Measurements from ENCODE around the gene ATF2.

ATF2 gene

DNA sequence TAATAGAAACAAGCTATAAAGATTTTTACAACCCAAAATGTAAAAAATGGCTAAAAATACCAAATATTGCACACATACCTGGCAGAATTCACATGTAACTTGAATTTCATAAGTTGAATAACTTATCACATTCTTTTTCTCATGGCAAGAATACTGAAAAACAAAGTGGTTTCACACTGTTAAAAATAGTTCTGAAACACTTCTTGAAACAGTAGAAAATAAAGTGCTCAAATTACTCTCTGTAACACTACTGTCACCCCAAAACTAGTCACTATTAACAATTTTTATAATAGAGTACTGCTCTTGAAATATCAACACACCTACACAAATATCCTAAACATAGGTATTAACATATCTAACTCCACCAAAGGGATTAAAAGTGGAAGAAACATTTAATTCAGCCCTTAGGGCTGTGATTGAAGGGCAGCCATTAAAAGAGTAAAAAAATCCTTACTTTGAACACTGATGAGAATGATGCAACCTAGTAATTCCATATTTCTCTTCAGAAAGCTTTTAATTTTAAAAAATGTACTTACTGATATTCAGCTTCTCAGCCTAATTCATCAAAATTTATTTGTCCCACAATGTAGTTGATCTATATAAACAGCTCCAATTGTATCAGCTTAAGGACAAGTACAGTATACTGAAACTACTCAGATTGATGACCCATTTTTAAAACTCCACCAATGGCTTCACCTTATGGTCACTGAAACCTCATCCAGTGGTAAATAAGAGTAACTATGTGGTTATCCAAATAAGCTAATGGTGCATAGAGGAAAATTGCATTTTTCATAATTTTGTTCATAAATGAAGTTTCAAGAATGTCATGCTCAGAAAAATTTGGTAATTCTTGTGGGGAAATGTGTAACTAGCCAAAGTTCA lies 31.4 kb downstream of the ATF2 start:
- DNase-seq (ENCODE audit: extremely low read depth, low read depth): no peak
- no peak overlapping the region for H3K4me3 ChIP-seq (replicated peaks; ENCODE audit: low read depth, low read length)
- TF ChIP-seq, protein P1, sequence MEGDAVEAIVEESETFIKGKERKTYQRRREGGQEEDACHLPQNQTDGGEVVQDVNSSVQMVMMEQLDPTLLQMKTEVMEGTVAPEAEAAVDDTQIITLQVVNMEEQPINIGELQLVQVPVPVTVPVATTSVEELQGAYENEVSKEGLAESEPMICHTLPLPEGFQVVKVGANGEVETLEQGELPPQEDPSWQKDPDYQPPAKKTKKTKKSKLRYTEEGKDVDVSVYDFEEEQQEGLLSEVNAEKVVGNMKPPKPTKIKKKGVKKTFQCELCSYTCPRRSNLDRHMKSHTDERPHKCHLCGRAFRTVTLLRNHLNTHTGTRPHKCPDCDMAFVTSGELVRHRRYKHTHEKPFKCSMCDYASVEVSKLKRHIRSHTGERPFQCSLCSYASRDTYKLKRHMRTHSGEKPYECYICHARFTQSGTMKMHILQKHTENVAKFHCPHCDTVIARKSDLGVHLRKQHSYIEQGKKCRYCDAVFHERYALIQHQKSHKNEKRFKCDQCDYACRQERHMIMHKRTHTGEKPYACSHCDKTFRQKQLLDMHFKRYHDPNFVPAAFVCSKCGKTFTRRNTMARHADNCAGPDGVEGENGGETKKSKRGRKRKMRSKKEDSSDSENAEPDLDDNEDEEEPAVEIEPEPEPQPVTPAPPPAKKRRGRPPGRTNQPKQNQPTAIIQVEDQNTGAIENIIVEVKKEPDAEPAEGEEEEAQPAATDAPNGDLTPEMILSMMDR (IDR thresholded peaks at IDR 0.05; ENCODE audit: low read depth, low read length, missing control alignments): no peak

DNA sequence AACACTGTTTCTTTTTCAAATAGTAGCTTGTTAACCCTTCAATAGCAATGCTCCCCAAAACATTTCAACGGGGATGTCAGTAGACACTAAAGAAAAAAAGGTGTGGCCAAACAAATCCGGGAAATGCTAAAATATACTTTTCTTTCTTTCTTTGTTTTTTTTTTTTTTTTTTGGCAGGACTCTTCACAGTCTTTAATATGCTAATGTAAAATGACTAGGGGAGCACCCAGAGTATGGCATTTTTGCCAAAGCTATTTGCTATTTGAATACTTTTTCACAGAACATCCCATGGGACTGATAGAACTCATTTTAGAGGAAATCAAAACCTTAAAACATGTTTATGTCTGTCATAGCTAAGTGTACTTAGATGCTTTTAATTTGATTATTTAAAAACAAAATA lies 32.1 kb downstream of the ATF2 start:
- TF ChIP-seq, protein P1 (IDR thresholded peaks at IDR 0.05; ENCODE audit: low read depth, low read length, missing control alignments): no peak
- no peak for DNase-seq (ENCODE audit: extremely low read depth, low read depth)
- no peak overlapping the region for H3K4me3 ChIP-seq (replicated peaks; ENCODE audit: low read depth, low read length)

DNA sequence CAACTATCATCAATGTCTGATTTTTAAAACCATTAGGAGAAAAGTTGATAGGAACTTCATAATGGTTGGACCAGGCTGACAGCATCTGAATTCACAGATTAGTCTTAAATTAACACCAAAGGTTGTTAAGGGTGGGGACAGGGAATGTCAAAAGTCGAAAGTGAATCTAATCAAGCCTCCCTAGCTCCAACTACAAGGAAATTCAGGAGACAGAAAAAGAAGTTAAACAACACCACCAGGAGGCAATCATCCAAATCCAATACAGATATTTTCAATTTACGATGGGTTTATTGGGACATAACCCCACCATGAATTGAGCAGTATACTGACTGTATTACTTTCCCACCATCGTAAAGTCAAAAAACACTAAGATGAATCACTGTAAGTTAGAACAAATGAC lies 32.8 kb downstream of the ATF2 start:
- no peak overlapping the region for H3K4me3 ChIP-seq (replicated peaks; ENCODE audit: low read depth, low read length)
- no peak for DNase-seq (ENCODE audit: extremely low read depth, low read depth)
- TF ChIP-seq, protein P1 (IDR thresholded peaks at IDR 0.05; ENCODE audit: low read depth, low read length, missing control alignments): no peak

DNA sequence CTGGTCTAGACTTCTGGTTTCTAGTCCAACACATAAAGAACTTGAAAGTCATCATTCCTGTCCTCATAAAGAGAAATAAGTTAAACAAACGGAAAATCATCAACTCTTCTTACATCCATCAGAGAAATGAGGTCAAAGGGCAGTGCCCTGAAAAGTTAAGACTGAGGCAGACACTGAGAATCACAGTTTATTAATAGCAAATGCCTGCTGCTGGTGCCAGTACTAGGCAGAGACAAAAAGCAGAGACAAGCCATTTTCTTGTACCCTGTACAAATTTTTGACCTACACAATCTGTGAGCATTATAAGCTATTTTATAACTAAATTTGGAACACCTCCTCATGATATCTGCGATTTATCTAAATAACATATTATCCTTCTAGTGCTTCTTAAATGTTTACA lies 36.8 kb downstream of the ATF2 start:
- H3K4me3 ChIP-seq (replicated peaks; ENCODE audit: low read depth, low read length): no peak overlapping the region
- TF ChIP-seq, protein P1 (IDR thresholded peaks at IDR 0.05; ENCODE audit: low read depth, low read length, missing control alignments): no peak
- no peak for DNase-seq (ENCODE audit: extremely low read depth, low read depth)

DNA sequence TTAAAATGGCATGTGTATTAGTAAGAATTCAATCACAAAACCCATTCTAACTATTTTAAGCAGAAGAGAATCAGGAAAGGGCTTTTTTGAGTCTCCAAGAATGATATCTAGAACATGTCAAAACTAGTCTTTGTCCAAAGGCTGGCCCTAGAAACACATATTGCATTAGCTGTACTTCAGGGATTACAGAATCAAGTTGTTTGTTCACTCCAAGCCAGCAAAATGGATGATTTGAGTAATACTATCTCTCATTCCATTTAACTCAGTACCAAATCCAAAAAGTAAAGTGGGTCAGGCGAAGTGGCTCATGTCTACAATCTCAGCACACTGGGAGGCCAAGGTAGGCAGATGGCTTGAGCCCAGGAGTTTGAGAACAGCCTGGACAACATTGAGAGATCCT lies 41.3 kb downstream of the ATF2 start:
- no peak for DNase-seq (ENCODE audit: extremely low read depth, low read depth)
- TF ChIP-seq, protein P1 (IDR thresholded peaks at IDR 0.05; ENCODE audit: low read depth, low read length, missing control alignments): no peak
- H3K4me3 ChIP-seq (replicated peaks; ENCODE audit: low read depth, low read length): no peak overlapping the region

DNA sequence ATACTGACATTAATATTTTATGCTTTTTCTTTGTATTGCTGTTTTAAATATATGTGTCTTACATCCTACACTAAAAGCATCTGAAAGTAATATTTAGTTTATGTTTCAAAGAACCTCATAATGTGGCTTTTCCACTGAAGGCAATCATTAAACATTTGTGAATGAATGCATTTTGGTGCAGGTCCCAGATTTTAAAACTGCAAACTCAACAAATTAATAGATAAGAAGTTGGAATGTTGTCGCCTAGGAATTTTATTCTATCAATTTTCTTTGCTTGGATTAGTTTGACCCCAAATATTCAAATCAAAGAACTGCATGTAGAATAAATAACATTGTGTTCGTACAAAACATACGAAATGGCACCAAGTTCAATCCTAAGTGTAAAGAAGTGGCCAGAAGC lies 44.7 kb downstream of the ATF2 start:
- H3K4me3 ChIP-seq (replicated peaks; ENCODE audit: low read depth, low read length): no peak overlapping the region
- TF ChIP-seq, protein P1 (IDR thresholded peaks at IDR 0.05; ENCODE audit: low read depth, low read length, missing control alignments): no peak
- DNase-seq (ENCODE audit: extremely low read depth, low read depth): no peak

All from HFF-Myc (cell line).